IPS-NIHi7 (cell line): ENCODE results near the gene ARMC9.
"Not testable (repeated sequence)": the region's sequence is repeated elsewhere in the genome, so short reads cannot be mapped to it uniquely, and the experiment has no call there.

Experiments used
- DNase-seq: peaks from one replicate; pipeline ENCODE4 v3.0.0; 2012; ENCODE audit warnings: mixed read lengths; ENCODE audit errors: extremely low spot score

ARMC9 gene

GRCh38 chr2:231181860-231182512, 16.4 kb upstream of the ARMC9 start:
- peak; percentile 48 for DNase-seq

- DNase-seq = no peak
Observed at GRCh38 chr2:231182513-231182899, 15.9 kb upstream of the ARMC9 start.

- no peak for DNase-seq
Observed at GRCh38 chr2:231183851-231184250, 14.6 kb upstream of the ARMC9 start.

GRCh38 chr2:231184319-231184718, 14.1 kb upstream of the ARMC9 start:
- no peak for DNase-seq

- DNase-seq = no peak
Observed at GRCh38 chr2:231185050-231185725, 13.2 kb upstream of the ARMC9 start.

GRCh38 chr2:231185886-231186285, 12.5 kb upstream of the ARMC9 start:
- DNase-seq = no peak

- DNase-seq = no peak
Observed at GRCh38 chr2:231186325-231186724, 12.1 kb upstream of the ARMC9 start.

GRCh38 chr2:231187736-231188505, 10.5 kb upstream of the ARMC9 start:
- no peak for DNase-seq

- DNase-seq = no peak
Observed at GRCh38 chr2:231188506-231189170, 9.8 kb upstream of the ARMC9 start.

GRCh38 chr2:231189171-231189530, 9.3 kb upstream of the ARMC9 start:
- no peak for DNase-seq

GRCh38 chr2:231189571-231190495, 8.6 kb upstream of the ARMC9 start:
- peak; percentile 33 for DNase-seq

- peak; percentile 69 for DNase-seq
Observed at GRCh38 chr2:231190531-231191197, 7.8 kb upstream of the ARMC9 start.

GRCh38 chr2:231191896-231192872, 6.2 kb upstream of the ARMC9 start:
- peak; percentile 81 for DNase-seq

- DNase-seq = no peak
Observed at GRCh38 chr2:231193216-231193615, 5.2 kb upstream of the ARMC9 start.

GRCh38 chr2:231196592-231196991, 1.8 kb upstream of the ARMC9 start:
- no peak for DNase-seq

GRCh38 chr2:231197196-231197595, 1.2 kb upstream of the ARMC9 start:
- DNase-seq = not testable (repeated sequence)

GRCh38 chr2:231197706-231198290, 633 bp upstream of the ARMC9 start:
- no peak for DNase-seq

GRCh38 chr2:231199219-231199618, 788 bp downstream of the ARMC9 start:
- no peak for DNase-seq
